Small intestine (tissue), 7 donors: ENCODE results near the gene LNX1. TPM values are rescaled to one million over a fixed set of nuclear protein-coding genes. Genes with fewer than 3 reads are reported as not detected.
A peak's percentile ranks its signal among the peaks of the same experiment; 100 is the strongest.

Experiments
- DNase-seq, 2 donors: peaks; one replicate each; pipeline versions ENCODE4 v3.0.0 to v3.0.0-alpha.2; 2013
- FAIRE-seq: peaks from 2 replicates; lab custom pipeline; 2012; peaks lifted over from hg19 to GRCh38; lab: Jason Lieb, UNC
- H3K27ac ChIP-seq, 3 donors: one replicate each; pipeline ENCODE4 v1.5.1; 2013; ENCODE audit warnings: low read length in 2 of 3, mild to moderate bottlenecking in 2 of 3, control low read depth in 1 of 3, inconsistent platforms in 1 of 3, low read depth in 1 of 3, moderate library complexity in 1 of 3
- H3K27me3 ChIP-seq, 3 donors: one replicate each; pipeline ENCODE4 v1.6.1; 2013; ENCODE audit warnings: low read length in 3 of 3, inconsistent platforms in 1 of 3; ENCODE audit not compliant: control insufficient read depth in 3 of 3, insufficient read depth in 3 of 3
- H3K36me3 ChIP-seq, 3 donors: one replicate each; pipeline ENCODE4 v1.6.1; 2013; ENCODE audit warnings: low read length in 3 of 3, inconsistent platforms in 1 of 3, low read depth in 1 of 3, mild to moderate bottlenecking in 1 of 3, moderate library complexity in 1 of 3; ENCODE audit not compliant: control insufficient read depth in 3 of 3, insufficient read depth in 2 of 3
- H3K4me1 ChIP-seq, 3 donors: one replicate each; pipeline ENCODE4 v1.6.1; 2013; ENCODE audit warnings: low read length in 2 of 3, inconsistent platforms in 1 of 3, low read depth in 1 of 3, mild to moderate bottlenecking in 1 of 3, moderate library complexity in 1 of 3; ENCODE audit not compliant: control insufficient read depth in 3 of 3, insufficient read depth in 2 of 3
- H3K4me3 ChIP-seq, 3 donors: one replicate each; pipeline ENCODE4 v1.5.1; 2013; ENCODE audit warnings: low read length in 3 of 3, control low read depth in 1 of 3, inconsistent platforms in 1 of 3, low read depth in 1 of 3, mild to moderate bottlenecking in 1 of 3, moderate library complexity in 1 of 3
- H3K9me3 ChIP-seq, 2 donors: one replicate each; pipeline ENCODE4 v1.6.1; 2013; ENCODE audit warnings: low read depth in 1 of 2, low read length in 1 of 2; ENCODE audit not compliant: control insufficient read depth in 2 of 2, insufficient read depth in 1 of 2
- WGBS, 3 donors: extraction: QIAGEN DNeasy Blood & Tissue Kit; methylation state at CpG; one replicate each; pipeline ENCODE4 v1.1.7; 2013; 5-methylcytosine and 5-hydroxymethylcytosine counted together
- polyA plus RNA-seq, 4 donors: library from polyadenylated mRNA; stranded (reverse) in 3 of 4; unstranded in 1 of 4; fragments of 200-250 nt in 3 of 4; fragments of 120-200 nt in 1 of 4; gene quantifications; one replicate each; pipeline versions ENCODE4 v1.2.1 to v1.2.3, GENCODE V29; 2013
- donor health status: healthy with polysubstance abuse.
- donor health status: control.
- donor health status: control.
- donor health status: Bipolar disorder and iron deficiency.
- donor health status: healthy.

The LNX1 gene
- polyA plus RNA-seq, 4 donors, result 6.4 to 13.7 (median 9.1) TPM

DNA sequence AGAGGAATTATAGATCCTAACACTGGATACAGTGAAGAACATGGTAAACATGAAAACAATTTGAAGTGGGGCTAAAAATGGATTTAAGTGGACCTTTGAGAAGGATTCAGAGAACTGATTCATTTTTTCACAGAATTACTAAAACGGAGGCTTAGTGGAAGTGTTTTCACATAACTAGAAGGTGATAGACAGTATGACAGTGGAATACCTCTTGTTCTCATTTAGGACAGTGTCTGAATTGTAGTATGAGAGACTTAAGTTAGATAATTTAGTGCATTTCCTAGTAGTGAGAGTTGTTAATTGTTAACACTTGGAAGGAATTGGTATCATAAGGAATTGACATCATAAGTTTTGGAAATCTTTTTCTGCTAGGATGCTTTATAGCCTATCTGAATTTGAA lies 149.7 kb downstream of the LNX1 start:
- DNase-seq (no peak), FAIRE-seq (no peak)
- no peaks in the 10 kb centered on the region for H3K9me3 ChIP-seq
- peaks cover 4 to 8% (median 7%) of the 10 kb centered on the region in 3 donors for H3K36me3 ChIP-seq
- no peak overlapping the region for H3K4me3 ChIP-seq
- H3K27ac ChIP-seq, result no peak overlapping the region
- no peaks in the 10 kb centered on the region for H3K4me1 ChIP-seq
- H3K27me3 ChIP-seq, result no peaks in the 10 kb centered on the region
- WGBS, 3 donors, result 76 to 91% (median 83%) methylated on average over 1 of the region's 1 CpG

- Histone ChIP-seq H3K9me3 (no peaks in the 10 kb centered on the region), H3K4me1 (peaks cover 0 to 4% (median 0%) of the 10 kb centered on the region in 3 donors), H3K4me3 (no peak overlapping the region), H3K27ac (no peak overlapping the region), H3K36me3 (peaks cover 2 to 9% (median 7%) of the 10 kb centered on the region in 3 donors), H3K27me3 (no peaks in the 10 kb centered on the region)
- WGBS, 3 donors, result 95 to 100% (median 100%) methylated on average over 1 of the region's 1 CpG
- FAIRE-seq (no peak), DNase-seq (no peak)
These were observed 155.0 kb downstream of the LNX1 start for GRCh38 chr4:53436251-53436650.

- no peak for FAIRE-seq
- H3K27ac ChIP-seq, result no peak overlapping the region
- DNase-seq, result no peak
- no peaks in the 10 kb centered on the region for H3K27me3 ChIP-seq
- WGBS, 3 donors, result 83 to 90% (median 83%) methylated on average over 4 of the region's 4 CpGs
- H3K9me3 ChIP-seq, result no peaks in the 10 kb centered on the region
- peaks cover 0 to 4% (median 0%) of the 10 kb centered on the region in 3 donors for H3K4me1 ChIP-seq
- H3K4me3 ChIP-seq, result no peak overlapping the region
- peaks cover 2 to 18% (median 13%) of the 10 kb centered on the region in 3 donors for H3K36me3 ChIP-seq
These were observed 158.5 kb downstream of the LNX1 start for GRCh38 chr4:53432528-53433424.

GRCh38 chr4:53431052-53431451 lies 160.2 kb downstream of the LNX1 start:
- 84 to 86% (median 86%) methylated on average over 5 of the region's 5 CpGs for WGBS, 3 donors
- peaks cover 0 to 13% (median 10%) of the 10 kb centered on the region in 3 donors for H3K36me3 ChIP-seq

GRCh38 chr4:53427366-53427765 lies 163.9 kb downstream of the LNX1 start:
- FAIRE-seq (no peak), DNase-seq (peak in 1 of 2 donors; percentile 29)
- H3K27ac ChIP-seq, result no peak overlapping the region

More at GRCh38 chr4:53431052-53431451, 160.2 kb downstream of the LNX1 start:
- FAIRE-seq, result no peak
- Histone ChIP-seq H3K4me3 (no peak overlapping the region), H3K4me1 (peaks cover 0 to 4% (median 0%) of the 10 kb centered on the region in 3 donors), H3K27me3 (no peaks in the 10 kb centered on the region), H3K9me3 (no peaks in the 10 kb centered on the region), H3K27ac (no peak overlapping the region)
- DNase-seq, result peak in 1 of 2 donors; percentile 7

DNA sequence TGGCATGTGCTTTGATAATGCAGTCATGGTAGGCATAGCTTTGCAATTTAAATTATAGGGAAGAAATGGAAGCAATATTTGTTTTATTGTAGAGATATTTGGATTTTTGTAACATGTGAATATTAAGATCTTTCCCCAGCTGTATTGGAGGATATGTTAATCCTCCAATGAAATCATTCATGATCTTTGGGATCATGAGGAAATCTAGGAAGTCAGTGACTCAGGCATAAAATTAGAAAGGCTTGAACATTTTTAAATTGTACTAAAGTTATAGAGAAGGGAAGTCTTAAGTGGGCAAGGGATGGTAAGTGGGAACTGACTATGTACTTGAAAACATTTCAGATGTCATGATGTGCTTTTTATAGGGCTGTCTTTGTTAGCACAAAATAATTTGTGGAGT lies 167.0 kb downstream of the LNX1 start:
- no peaks in the 10 kb centered on the region for H3K4me1 ChIP-seq
- no peak for FAIRE-seq
- no peak overlapping the region for H3K4me3 ChIP-seq
- no peaks in the 10 kb centered on the region for H3K9me3 ChIP-seq
- no peak for DNase-seq
- H3K27me3 ChIP-seq, result no peaks in the 10 kb centered on the region
- H3K36me3 ChIP-seq, result peaks cover 1 to 7% (median 4%) of the 10 kb centered on the region in 3 donors
- H3K27ac ChIP-seq, result no peak overlapping the region

More at GRCh38 chr4:53427366-53427765, 163.9 kb downstream of the LNX1 start:
- Histone ChIP-seq H3K27me3 (no peaks in the 10 kb centered on the region), H3K9me3 (no peaks in the 10 kb centered on the region), H3K4me3 (no peak overlapping the region), H3K36me3 (peaks cover 0 to 8% (median 8%) of the 10 kb centered on the region in 3 donors), H3K4me1 (peaks cover 0 to 4% (median 0%) of the 10 kb centered on the region in 3 donors)

GRCh38 chr4:53422367-53422766 lies 168.9 kb downstream of the LNX1 start:
- H3K36me3 ChIP-seq, result peaks cover 0 to 8% (median 2%) of the 10 kb centered on the region in 3 donors
- no peaks in the 10 kb centered on the region for H3K4me1 ChIP-seq
- no peaks in the 10 kb centered on the region for H3K9me3 ChIP-seq
- FAIRE-seq, result no peak
- no peaks in the 10 kb centered on the region for H3K27me3 ChIP-seq
- no peak overlapping the region for H3K4me3 ChIP-seq
- no peak for DNase-seq
- 96 to 97% (median 97%) methylated on average over 1 of the region's 1 CpG for WGBS, 3 donors
- no peak overlapping the region for H3K27ac ChIP-seq

DNA sequence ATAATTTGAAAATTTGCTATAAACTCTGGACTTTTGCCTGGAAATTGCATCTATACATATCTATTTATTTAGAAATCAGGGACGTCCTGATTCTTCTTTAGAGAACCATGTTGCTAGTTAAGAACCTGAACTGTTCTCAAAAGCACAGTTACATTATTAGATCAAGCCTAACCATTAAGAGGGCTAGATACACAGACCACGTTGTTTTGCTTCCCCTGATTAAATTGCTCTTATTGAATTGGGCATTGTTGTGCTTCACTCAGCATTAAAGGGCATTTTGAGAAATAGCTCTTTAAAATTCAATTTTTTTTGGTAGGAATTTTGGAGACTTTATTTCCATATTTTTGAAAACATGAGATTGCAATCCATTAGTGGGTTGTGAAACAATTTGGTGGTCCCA lies 169.5 kb downstream of the LNX1 start:
- Histone ChIP-seq H3K9me3 (no peaks in the 10 kb centered on the region), H3K4me1 (no peaks in the 10 kb centered on the region), H3K27ac (no peak overlapping the region), H3K4me3 (no peak overlapping the region), H3K36me3 (peaks cover 0 to 8% (median 2%) of the 10 kb centered on the region in 3 donors), H3K27me3 (no peaks in the 10 kb centered on the region)
- 93 to 97% (median 93%) methylated on average over 2 of the region's 2 CpGs for WGBS, 3 donors
- no peak for DNase-seq
- no peak for FAIRE-seq
